PC-3 (cell line): Measurements from ENCODE around the gene LIN28B. TPM values are rescaled to one million over a fixed set of nuclear protein-coding genes. Genes with fewer than 3 reads are reported as not detected.

ENCODE experiments used
- ATAC-seq: fragments of 200-7000 bp; cut with Tn5 transposase; 2 replicates; pipeline ENCODE4 v1.9.1; 2020; ENCODE audit warnings: mild to moderate bottlenecking, moderate library complexity
- BruUV-seq: library from RNA; stranded (reverse); fragments of 400-500 nt; replicated peaks from 2 replicates; lab custom pipeline; 2021; lab: Mats Ljungman, UMichigan
- CTCF ChIA-PET: fragments of 300-600 bp; sonication (Branson Sonifier 250); formaldehyde crosslinking; loops from one replicate; lab custom pipeline; 2022; ENCODE audit warnings: antibody characterized with exemption; lab: Charles Lee
- POLR2A ChIA-PET: fragments of 300-600 bp; sonication (Branson Sonifier 250); formaldehyde crosslinking; loops from one replicate; lab custom pipeline; 2022; ENCODE audit warnings: antibody characterized with exemption; ENCODE audit not compliant: unreplicated experiment; lab: Charles Lee
- DNase-seq: peaks from one replicate; pipeline ENCODE4 v3.0.0-alpha.2; 2015
- H2AFZ ChIP-seq: fragments of 300-600 bp; sonication (generic); 2 replicates; pipeline ENCODE4 v1.6.0; 2016; ENCODE audit warnings: antibody characterized with exemption, low read length
- H3F3A ChIP-seq: fragments of 300-600 bp; sonication (generic); one replicate; pipeline ENCODE4 v1.6.0; 2017; ENCODE audit warnings: antibody characterized with exemption, low read length, control low read depth, mild to moderate bottlenecking; ENCODE audit not compliant: unreplicated experiment
- H3K27ac ChIP-seq: fragments of 300-600 bp; sonication (generic); 2 replicates; pipeline ENCODE4 v1.5.1; 2016; ENCODE audit warnings: mild to moderate bottlenecking, low read length
- H3K27me3 ChIP-seq: fragments of 300-600 bp; sonication (generic); 2 replicates; pipeline ENCODE4 v1.6.1; 2016; ENCODE audit warnings: low read length, mixed read lengths
- H3K36me3 ChIP-seq: fragments of 300-600 bp; sonication (generic); 2 replicates; pipeline ENCODE4 v1.6.1; 2016; ENCODE audit warnings: low read depth, mixed run types, low read length, mixed read lengths
- H3K4me1 ChIP-seq: fragments of 300-600 bp; sonication (generic); 2 replicates; pipeline ENCODE4 v1.5.1; 2016; ENCODE audit warnings: low read length; ENCODE audit not compliant: insufficient read depth
- H3K4me2 ChIP-seq: fragments of 300-600 bp; sonication (generic); 2 replicates; pipeline ENCODE4 v1.6.0; 2016; ENCODE audit warnings: low read length
- H3K4me3 ChIP-seq: fragments of 300-600 bp; sonication (generic); 2 replicates; pipeline ENCODE4 v1.5.1; 2016; ENCODE audit warnings: mild to moderate bottlenecking, low read length, mixed read lengths
- H3K79me2 ChIP-seq: fragments of 300-600 bp; sonication (generic); 2 replicates; pipeline ENCODE4 v1.6.1; 2017; ENCODE audit warnings: low read length, mixed read lengths
- H3K9ac ChIP-seq: fragments of 300-600 bp; sonication (generic); 2 replicates; pipeline ENCODE4 v1.6.0; 2016; ENCODE audit warnings: mild to moderate bottlenecking, low read length
- H3K9me2 ChIP-seq: fragments of 300-600 bp; sonication (generic); replicated peaks from 2 replicates; pipeline ENCODE4 v1.6.1; 2016; ENCODE audit warnings: mixed run types, low read length, mixed read lengths
- H3K9me3 ChIP-seq: fragments of 300-600 bp; sonication (generic); 2 replicates; pipeline ENCODE4 v1.6.1; 2016; ENCODE audit warnings: low read length, mixed read lengths
- H4K20me1 ChIP-seq: fragments of 300-600 bp; sonication (generic); 2 replicates; pipeline ENCODE4 v1.6.1; 2016; ENCODE audit warnings: low read length, mixed read lengths
- EZH2 ChIP-seq: fragments of 300-600 bp; sonication (generic); IDR thresholded peaks from one replicate; pipeline ENCODE4 v1.6.1; 2017; ENCODE audit warnings: antibody characterized with exemption, mild to moderate bottlenecking, low read length; ENCODE audit not compliant: unreplicated experiment
- EZH2phosphoT487 ChIP-seq: fragments of 300-600 bp; sonication (generic); IDR thresholded peaks from 2 replicates; pipeline ENCODE4 v1.6.1; 2018; ENCODE audit warnings: mild to moderate bottlenecking, antibody characterized with exemption, low read length, borderline replicate concordance
- intact Hi-C: fragments of 100-400 bp; cut with micrococcal nuclease; formaldehyde crosslinking; loops from 2 replicates; pipeline ENCODE4 v1.9.0; 2023
- total RNA-seq: library from RNA; depleted of rRNA; stranded (reverse); fragments of >200 nt; gene quantifications from 2 replicates; pipeline ENCODE4 v1.2.3, GENCODE V29; 2014
- TF ChIP-seq, protein P1 (sequence below): fragments of 300-600 bp; sonication (generic); conservative IDR thresholded peaks from 2 replicates; pipeline ENCODE4 v1.5.1; 2017; ENCODE audit warnings: antibody characterized with exemption, low read depth, mild to moderate bottlenecking, low read length

LIN28B gene
- total RNA-seq, 1 experiment from 2014 or later: 0.11 TPM

DNA sequence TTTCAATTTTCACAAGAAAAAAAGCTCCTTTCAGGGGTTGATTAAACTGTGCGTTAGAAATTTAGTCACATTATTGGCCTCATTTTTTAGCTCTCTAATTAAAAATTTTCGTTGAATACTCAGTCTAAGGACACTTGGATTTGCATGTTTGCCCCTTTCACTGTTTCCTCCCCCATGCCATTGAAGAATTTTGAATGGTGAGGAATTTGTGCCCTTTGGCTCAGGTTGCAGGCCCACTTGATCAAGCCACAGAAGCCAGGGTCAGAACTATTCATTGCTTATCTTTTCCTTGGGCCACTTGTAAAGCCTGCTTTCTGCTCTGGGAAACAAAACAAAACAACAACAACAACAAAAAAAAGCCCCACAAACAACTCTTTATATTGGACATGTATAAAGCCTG lies 12.2 kb downstream of the LIN28B start:
- no peak overlapping the region for H3K9ac ChIP-seq
- TF ChIP-seq, protein P1, sequence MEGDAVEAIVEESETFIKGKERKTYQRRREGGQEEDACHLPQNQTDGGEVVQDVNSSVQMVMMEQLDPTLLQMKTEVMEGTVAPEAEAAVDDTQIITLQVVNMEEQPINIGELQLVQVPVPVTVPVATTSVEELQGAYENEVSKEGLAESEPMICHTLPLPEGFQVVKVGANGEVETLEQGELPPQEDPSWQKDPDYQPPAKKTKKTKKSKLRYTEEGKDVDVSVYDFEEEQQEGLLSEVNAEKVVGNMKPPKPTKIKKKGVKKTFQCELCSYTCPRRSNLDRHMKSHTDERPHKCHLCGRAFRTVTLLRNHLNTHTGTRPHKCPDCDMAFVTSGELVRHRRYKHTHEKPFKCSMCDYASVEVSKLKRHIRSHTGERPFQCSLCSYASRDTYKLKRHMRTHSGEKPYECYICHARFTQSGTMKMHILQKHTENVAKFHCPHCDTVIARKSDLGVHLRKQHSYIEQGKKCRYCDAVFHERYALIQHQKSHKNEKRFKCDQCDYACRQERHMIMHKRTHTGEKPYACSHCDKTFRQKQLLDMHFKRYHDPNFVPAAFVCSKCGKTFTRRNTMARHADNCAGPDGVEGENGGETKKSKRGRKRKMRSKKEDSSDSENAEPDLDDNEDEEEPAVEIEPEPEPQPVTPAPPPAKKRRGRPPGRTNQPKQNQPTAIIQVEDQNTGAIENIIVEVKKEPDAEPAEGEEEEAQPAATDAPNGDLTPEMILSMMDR: no peak
- TF ChIP-seq EZH2phosphoT487 (no peak), EZH2 (no peak)
- H3K4me2 ChIP-seq: no peak overlapping the region
- H2AFZ ChIP-seq: no peak overlapping the region
- H3K36me3 ChIP-seq: no peaks in the 10 kb centered on the region
- no TSS peak for BruUV-seq
- H3K4me3 ChIP-seq: no peak overlapping the region
- H3K79me2 ChIP-seq: no peaks in the 10 kb centered on the region
- no peak overlapping the region for H3K27ac ChIP-seq
- ATAC-seq (no peak), DNase-seq (no peak)
- ChIA-PET CTCF (no interaction called here), POLR2A (interaction anchor here (0.7 kb wide), 1 partner anchor 23 kb away, joined by 6 read pairs; no protein-coding TSS in a partner anchor)
- H3K4me1 ChIP-seq: no peaks in the 10 kb centered on the region
- H3F3A ChIP-seq: no peaks in the 10 kb centered on the region
- intact Hi-C loops: no loop called here
- H3K9me2 ChIP-seq: no peaks in the 10 kb centered on the region
- no peaks in the 10 kb centered on the region for H3K27me3 ChIP-seq
- H3K9me3 ChIP-seq: no peaks in the 10 kb centered on the region
- no peaks in the 10 kb centered on the region for H4K20me1 ChIP-seq

DNA sequence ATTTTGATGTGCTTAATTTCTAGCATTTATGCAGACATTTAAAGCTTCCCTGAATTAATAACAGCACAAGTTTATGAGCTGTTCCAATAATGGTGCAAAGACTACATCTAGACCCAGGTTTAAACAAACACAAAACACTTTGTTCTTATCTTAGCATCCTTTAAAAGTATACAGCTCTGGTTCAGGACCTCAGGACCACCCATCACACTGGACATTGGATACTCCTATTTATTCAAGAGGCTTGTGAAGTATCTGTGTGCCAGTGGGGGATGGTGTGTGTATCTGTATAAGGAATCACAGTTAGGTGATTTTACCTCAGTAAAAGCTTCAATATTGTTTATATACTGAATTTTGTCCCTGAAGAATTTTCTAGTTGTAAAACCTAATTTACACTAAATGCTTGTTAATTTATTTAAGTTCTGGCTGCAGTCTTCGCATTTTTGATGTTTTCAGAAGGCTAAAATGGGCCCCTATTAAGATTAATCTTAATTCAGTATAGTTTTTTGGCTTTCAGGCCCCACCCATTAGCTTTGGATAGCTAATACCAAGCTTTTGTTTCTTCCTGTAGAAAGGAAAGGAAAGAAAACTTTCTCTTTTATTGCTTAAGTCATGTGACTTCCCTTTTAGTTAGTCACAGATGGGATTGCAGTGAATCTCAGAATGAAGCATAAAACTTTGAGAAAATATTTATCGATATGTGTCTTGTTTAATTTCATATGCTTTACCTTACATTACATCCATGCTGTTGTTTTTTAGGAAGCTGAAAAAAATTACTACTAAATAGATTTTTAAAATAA lies 13.1 kb downstream of the LIN28B start:
- no peaks in the 10 kb centered on the region for H4K20me1 ChIP-seq
- ChIA-PET POLR2A (no interaction called here), CTCF (no interaction called here)
- H3K27ac ChIP-seq: no peak overlapping the region
- no peaks in the 10 kb centered on the region for H3F3A ChIP-seq
- ATAC-seq (no peak), DNase-seq (no peak)
- no peak overlapping the region for H2AFZ ChIP-seq
- no peaks in the 10 kb centered on the region for H3K36me3 ChIP-seq
- no peak overlapping the region for H3K4me2 ChIP-seq
- no peaks in the 10 kb centered on the region for H3K79me2 ChIP-seq
- BruUV-seq: no TSS peak
- TF ChIP-seq EZH2: no peak
- no peaks in the 10 kb centered on the region for H3K9me3 ChIP-seq
- no peaks in the 10 kb centered on the region for H3K9me2 ChIP-seq
- H3K27me3 ChIP-seq: no peaks in the 10 kb centered on the region
- H3K4me1 ChIP-seq: no peaks in the 10 kb centered on the region
- intact Hi-C loops: no loop called here
- no peak overlapping the region for H3K9ac ChIP-seq
- no peak overlapping the region for H3K4me3 ChIP-seq

DNA sequence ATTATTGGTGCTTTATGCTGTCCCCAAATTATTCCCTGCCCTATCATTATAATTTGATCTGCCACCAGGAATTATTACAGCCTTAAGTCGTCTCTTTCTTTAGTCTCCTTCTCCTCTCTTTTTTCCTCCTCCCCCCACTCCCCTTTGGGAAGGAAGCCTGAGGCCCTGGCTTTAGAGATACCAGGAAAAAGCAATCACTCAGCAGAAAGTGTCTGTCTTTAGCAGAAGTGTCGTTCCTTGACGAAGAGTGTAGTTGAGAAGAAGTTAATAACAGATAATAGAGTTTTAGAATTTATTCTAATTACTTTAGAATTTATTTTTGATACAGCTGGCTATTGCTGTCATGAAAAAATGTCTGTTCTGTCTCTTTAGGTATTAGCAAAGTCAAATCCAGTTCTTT lies 16.5 kb downstream of the LIN28B start:
- Histone ChIP-seq H2AFZ (no peak overlapping the region), H3K4me3 (no peak overlapping the region), H3K79me2 (no peaks in the 10 kb centered on the region), H4K20me1 (no peaks in the 10 kb centered on the region), H3K4me2 (no peak overlapping the region), H3K9me2 (no peaks in the 10 kb centered on the region), H3K27me3 (no peaks in the 10 kb centered on the region), H3K36me3 (no peaks in the 10 kb centered on the region), H3K4me1 (no peaks in the 10 kb centered on the region), H3K9me3 (no peaks in the 10 kb centered on the region), H3K27ac (no peak overlapping the region), H3F3A (no peaks in the 10 kb centered on the region), H3K9ac (no peak overlapping the region)
- ChIA-PET CTCF (no interaction called here), POLR2A (no interaction called here)
- TF ChIP-seq EZH2 (no peak), EZH2phosphoT487 (no peak)
- TF ChIP-seq, protein P1: no peak
- DNase-seq: no peak
- intact Hi-C loops: no loop called here
- no peak for ATAC-seq
- BruUV-seq: no TSS peak
